ENCODE data around the gene MAEA.

DNA sequence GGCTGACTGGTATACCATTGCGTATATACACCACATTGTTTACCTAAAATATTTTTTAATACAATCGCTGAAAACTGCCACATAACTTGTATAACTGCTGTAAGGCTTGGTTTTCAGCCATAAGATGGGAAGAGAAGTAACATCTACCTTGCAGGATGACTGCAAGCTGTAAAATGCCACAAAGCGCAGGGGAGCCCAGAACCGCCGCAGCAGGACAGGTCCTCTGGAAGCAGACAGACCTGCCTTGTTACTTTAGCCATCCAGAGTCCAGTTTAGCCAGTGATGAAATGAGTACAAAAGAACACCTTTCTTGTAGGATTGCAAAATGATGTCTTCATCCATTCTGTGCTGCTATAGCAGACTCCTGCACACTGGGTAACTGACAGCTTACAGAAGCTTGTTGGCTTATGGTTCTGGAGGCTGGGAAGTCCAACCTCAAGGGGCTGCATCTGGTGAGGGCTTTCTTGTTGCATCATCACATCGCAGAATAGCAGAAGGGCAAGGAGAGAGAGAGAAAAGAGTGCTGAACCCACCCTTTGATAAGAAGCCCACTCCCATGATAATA is 36.7 kb upstream of the MAEA start:
- TF ChIP-seq, protein P1, sequence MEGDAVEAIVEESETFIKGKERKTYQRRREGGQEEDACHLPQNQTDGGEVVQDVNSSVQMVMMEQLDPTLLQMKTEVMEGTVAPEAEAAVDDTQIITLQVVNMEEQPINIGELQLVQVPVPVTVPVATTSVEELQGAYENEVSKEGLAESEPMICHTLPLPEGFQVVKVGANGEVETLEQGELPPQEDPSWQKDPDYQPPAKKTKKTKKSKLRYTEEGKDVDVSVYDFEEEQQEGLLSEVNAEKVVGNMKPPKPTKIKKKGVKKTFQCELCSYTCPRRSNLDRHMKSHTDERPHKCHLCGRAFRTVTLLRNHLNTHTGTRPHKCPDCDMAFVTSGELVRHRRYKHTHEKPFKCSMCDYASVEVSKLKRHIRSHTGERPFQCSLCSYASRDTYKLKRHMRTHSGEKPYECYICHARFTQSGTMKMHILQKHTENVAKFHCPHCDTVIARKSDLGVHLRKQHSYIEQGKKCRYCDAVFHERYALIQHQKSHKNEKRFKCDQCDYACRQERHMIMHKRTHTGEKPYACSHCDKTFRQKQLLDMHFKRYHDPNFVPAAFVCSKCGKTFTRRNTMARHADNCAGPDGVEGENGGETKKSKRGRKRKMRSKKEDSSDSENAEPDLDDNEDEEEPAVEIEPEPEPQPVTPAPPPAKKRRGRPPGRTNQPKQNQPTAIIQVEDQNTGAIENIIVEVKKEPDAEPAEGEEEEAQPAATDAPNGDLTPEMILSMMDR (IDR thresholded peaks at IDR 0.05; ENCODE audit: low read depth, low read length, poor library complexity, severe bottlenecking), result no peak
- no peak for TF ChIP-seq EZH2phosphoT487 (IDR thresholded peaks at IDR 0.05; ENCODE audit: borderline replicate concordance, low read length)

Measured in DOHH2 (cell line).